ENCODE measurements around the gene MMD. TPM values are rescaled to one million over a fixed set of nuclear protein-coding genes. Genes with fewer than 3 reads are reported as not detected.
A peak's percentile ranks its signal among the peaks of the same experiment; 100 is the strongest.

MMD gene
- total and polyA plus RNA-seq, 2 of the 13 experiments (the other 11 are each of a cell fraction or from before 2014, with no cell fraction given): 121 to 225 TPM

GRCh38 chr17:55391764-55392467 lies 29.7 kb downstream of the MMD start:
- WGBS (ENCODE audit: low lambda C conversion rate): 99% methylated on average over 3 of the region's 3 CpGs
- H3K36me3 ChIP-seq (replicated peaks in 1 of 2; ENCODE audit: control insufficient read depth in 1 of 2, insufficient read depth in 2 of 2, low read length in 2 of 2): peaks cover 9 to 22% of the 10 kb centered on the region in 2 experiments
- CTCF ChIA-PET (ENCODE audit: low intra/inter-chr PET ratio, low total read pairs): no interaction called here
- no peak for TF ChIP-seq DMAP1 (CRISPR knock-in tag; IDR thresholded peaks at IDR 0.05)
- 0 out of 2 replicates have a peak, but pooled peaks have one; percentile 19 for TF ChIP-seq HOXA5 (CRISPR knock-in tag; IDR thresholded peaks at IDR 0.05)
- TF ChIP-seq ZGPAT (CRISPR knock-in tag; IDR thresholded peaks at IDR 0.05): 0 out of 2 replicates have a peak, but pooled peaks have one; percentile 24
- TF ChIP-seq STAG1 (CRISPR knock-in tag; IDR thresholded peaks at IDR 0.05): no peak
- peak; percentile 89 for TF ChIP-seq RBM22 (optimal IDR thresholded peaks at IDR 0.05; ENCODE audit: low read length)
- TF ChIP-seq KLF16 (CRISPR knock-in tag; IDR thresholded peaks at IDR 0.05): 0 out of 4 replicates have a peak, but pooled peaks of 1 of the 2 experiments have one; percentile 10
- no peak for TF ChIP-seq ZNF407 (CRISPR knock-in tag; IDR thresholded peaks at IDR 0.05; ENCODE audit: not compliant biosample characterization)
- no peak for TF ChIP-seq LCORL (IDR thresholded peaks at IDR 0.05)
- no peak for TF ChIP-seq LCORL (CRISPR knock-in tag; IDR thresholded peaks at IDR 0.05)
- peak in 1 of 2 experiments; percentile 32; a peak in 2 of 4 replicates for TF ChIP-seq MAFK (conservative IDR thresholded peaks at IDR 0.05 in 1 of 2, IDR thresholded peaks at IDR 0.05 in 1 of 2; ENCODE audit: low read length in 2 of 2)
- TF ChIP-seq ZNF597 (CRISPR knock-in tag; IDR thresholded peaks at IDR 0.05): no peak
- no peak for TF ChIP-seq PLSCR1 (CRISPR knock-in tag; IDR thresholded peaks at IDR 0.05; ENCODE audit: borderline replicate concordance)

More at GRCh38 chr17:55391764-55392467, 29.7 kb downstream of the MMD start:
- POLR2A ChIA-PET: interaction anchor here (2.2 to 3.8 kb wide), 2 partner anchors 41 to 55 kb away, joined by 5 to 9 read pairs; no protein-coding TSS in a partner anchor
- BruUV-seq (replicated peaks): no TSS peak
- Histone ChIP-seq H3K9me3 (ENCODE audit: low read length) (no peaks in the 10 kb centered on the region), H3K4me1 (ENCODE audit: insufficient read depth, low read length) (peaks cover 64% of the 10 kb centered on the region), H3K79me2 (ENCODE audit: insufficient read depth, low read length) (no peaks in the 10 kb centered on the region), H3K4me2 (ENCODE audit: low read depth, low read length) (no peak overlapping the region), H3K4me3 (replicated peaks in 1 of 3; ENCODE audit: insufficient read depth in 1 of 3, low read depth in 2 of 3, low read length in 3 of 3) (no peak overlapping the region), H3K27me3 (ENCODE audit: control insufficient read depth in 1 of 2, insufficient read depth in 2 of 2, low read length in 2 of 2) (no peaks in the 10 kb centered on the region), H3K9ac (ENCODE audit: insufficient read depth, low read depth, low read length) (no peak overlapping the region), H3K27ac (ENCODE audit: extremely low read length, insufficient read depth, low read length) (peak overlapping the region; percentile 2), H4K20me1 (ENCODE audit: insufficient read depth, low read length) (0 out of 2 replicates have a peak, but pooled peaks cover 5% of the 10 kb centered on the region), H2AFZ (ENCODE audit: low read length) (no peak overlapping the region)
- in situ Hi-C loops (cut with HindIII; ENCODE audit: extremely low pct_ligation_motif_present, low pct_unique_long_range_greater_than_20kb) (loop anchor here (25.0 kb wide), 1 partner anchor 370 kb away; the partner anchor contains the start of gene PCTP), intact Hi-C loops (cut with micrococcal nuclease; ENCODE audit: unreplicated experiment) (loop anchor here (1.0 to 10.0 kb wide), 2 partner anchors 41 to 363 kb away; partner anchors contain the start of gene PCTP)
- FAIRE-seq (no peak), ATAC-seq (no peak), DNase-seq (ENCODE audit: low spot score) (no peak)
